ENCODE data around the gene PCBP3. TPM values are rescaled to one million over a fixed set of nuclear protein-coding genes. Genes with fewer than 3 reads are reported as not detected.
"Not testable (repeated sequence)": the region's sequence is repeated elsewhere in the genome, so short reads cannot be mapped to it uniquely, and the experiment has no call there.

PCBP3 gene
- total RNA-seq, 4 donors from 2014 or later: 0.13 to 0.26 TPM; not detected in 2

GRCh38 chr21:45830221-45830640 lies 186.7 kb downstream of the PCBP3 start:
- in situ Hi-C loops (cut with MboI; ENCODE audit: low sequenced_read_pairs in 4 of 4): no loop called here
- H3K27me3 ChIP-seq: peaks cover 0 to 3% (median 0%) of the 10 kb centered on the region in 3 donors
- intact Hi-C loops (cut with DNase I; ENCODE audit: low total_unique reads): no loop called here
- TF ChIP-seq POLR2A (IDR thresholded peaks at IDR 0.05): no peak
- TF ChIP-seq CTCF (IDR thresholded peaks at IDR 0.05 in 4 of 5, conservative IDR thresholded peaks at IDR 0.05 in 1 of 5): no peak
- no peak for ATAC-seq
- H3K27ac ChIP-seq: no peak overlapping the region
- no peak for DNase-seq
- H3K9me3 ChIP-seq: no peaks in the 10 kb centered on the region
- H3K4me3 ChIP-seq: no peak overlapping the region
- H3K36me3 ChIP-seq: no peaks in the 10 kb centered on the region
- no peaks in the 10 kb centered on the region for H3K4me1 ChIP-seq

GRCh38 chr21:45830720-45831366 lies 187.3 kb downstream of the PCBP3 start:
- ATAC-seq (no peak), DNase-seq (no peak)
- in situ Hi-C loops (cut with MboI; ENCODE audit: low sequenced_read_pairs in 4 of 4) (no loop called here), intact Hi-C loops (cut with DNase I; ENCODE audit: low total_unique reads) (no loop called here)
- H3K27ac ChIP-seq: no peak overlapping the region
- H3K4me3 ChIP-seq: no peak overlapping the region
- H3K4me1 ChIP-seq: no peaks in the 10 kb centered on the region
- no peak for TF ChIP-seq POLR2A (IDR thresholded peaks at IDR 0.05)
- TF ChIP-seq CTCF (IDR thresholded peaks at IDR 0.05 in 4 of 5, conservative IDR thresholded peaks at IDR 0.05 in 1 of 5): no peak
- H3K9me3 ChIP-seq: no peaks in the 10 kb centered on the region
- H3K27me3 ChIP-seq: no peaks in the 10 kb centered on the region
- no peaks in the 10 kb centered on the region for H3K36me3 ChIP-seq

GRCh38 chr21:45831991-45832740 lies 188.6 kb downstream of the PCBP3 start:
- Histone ChIP-seq H3K27me3 (no peaks in the 10 kb centered on the region), H3K36me3 (no peaks in the 10 kb centered on the region), H3K4me3 (no peak overlapping the region), H3K4me1 (no peaks in the 10 kb centered on the region), H3K9me3 (no peaks in the 10 kb centered on the region), H3K27ac (no peak overlapping the region)
- DNase-seq (no peak), ATAC-seq (no peak)
- intact Hi-C loops (cut with DNase I; ENCODE audit: low total_unique reads): no loop called here
- in situ Hi-C loops (cut with MboI; ENCODE audit: low sequenced_read_pairs in 4 of 4): no loop called here
- TF ChIP-seq CTCF (IDR thresholded peaks at IDR 0.05 in 4 of 5, conservative IDR thresholded peaks at IDR 0.05 in 1 of 5) (no peak), POLR2A (IDR thresholded peaks at IDR 0.05) (no peak)

- H3K36me3 ChIP-seq; intact Hi-C loops (cut with DNase I; ENCODE audit: low total_unique reads); H3K4me3 ChIP-seq; H3K9me3 ChIP-seq; in situ Hi-C loops (cut with MboI; ENCODE audit: low sequenced_read_pairs in 4 of 4); DNase-seq; H3K4me1 ChIP-seq; ATAC-seq; H3K27ac ChIP-seq; H3K27me3 ChIP-seq: not testable (repeated sequence)
Observed at GRCh38 chr21:45832741-45833235, 189.3 kb downstream of the PCBP3 start.

GRCh38 chr21:45833414-45833813 lies 189.9 kb downstream of the PCBP3 start:
- Histone ChIP-seq H3K27ac (no peak overlapping the region), H3K27me3 (no peaks in the 10 kb centered on the region), H3K9me3 (no peaks in the 10 kb centered on the region), H3K36me3 (no peaks in the 10 kb centered on the region), H3K4me3 (no peak overlapping the region), H3K4me1 (no peaks in the 10 kb centered on the region)
- intact Hi-C loops (cut with DNase I; ENCODE audit: low total_unique reads): no loop called here
- TF ChIP-seq POLR2A (IDR thresholded peaks at IDR 0.05): no peak
- TF ChIP-seq CTCF (IDR thresholded peaks at IDR 0.05 in 4 of 5, conservative IDR thresholded peaks at IDR 0.05 in 1 of 5): no peak
- in situ Hi-C loops (cut with MboI; ENCODE audit: low sequenced_read_pairs in 4 of 4): no loop called here
- DNase-seq: no peak
- no peak for ATAC-seq

All from gastrocnemius medialis (tissue), 4 donors.